ENCODE measurements around the gene RGPD3.

Gene RGPD3

DNA sequence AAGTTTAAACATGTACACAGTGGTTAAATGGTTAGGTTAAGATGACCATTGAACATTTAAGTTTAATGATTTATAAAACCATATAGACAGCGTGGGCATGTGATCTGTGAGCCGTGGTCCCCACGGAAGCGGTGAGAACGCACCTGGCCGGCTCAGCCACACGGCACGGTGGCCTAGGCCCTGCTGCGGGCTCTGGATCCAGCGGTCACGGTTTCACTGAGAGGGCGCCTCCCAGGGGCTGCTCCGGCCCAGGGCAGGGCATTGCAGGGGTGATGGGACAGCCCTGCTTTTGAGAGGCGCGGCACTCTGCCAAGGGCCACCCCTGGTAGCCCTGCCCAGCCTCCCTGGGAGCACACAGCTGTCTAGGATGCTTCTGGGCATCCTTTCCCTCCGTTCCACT is 124.9 kb downstream of the RGPD3 start:
- POLR2A ChIA-PET: no interaction called here
- no peaks in the 10 kb centered on the region for H3K4me1 ChIP-seq (ENCODE audit: control insufficient read depth, insufficient read depth, low read length)
- CTCF ChIA-PET: no interaction called here
- no peaks in the 10 kb centered on the region for H3K36me3 ChIP-seq (ENCODE audit: control insufficient read depth in 2 of 2, insufficient read depth in 1 of 2, low read length in 2 of 2)
- no peak overlapping the region for H3K4me3 ChIP-seq (ENCODE audit: low read depth, low read length)
- TF ChIP-seq, protein P1, sequence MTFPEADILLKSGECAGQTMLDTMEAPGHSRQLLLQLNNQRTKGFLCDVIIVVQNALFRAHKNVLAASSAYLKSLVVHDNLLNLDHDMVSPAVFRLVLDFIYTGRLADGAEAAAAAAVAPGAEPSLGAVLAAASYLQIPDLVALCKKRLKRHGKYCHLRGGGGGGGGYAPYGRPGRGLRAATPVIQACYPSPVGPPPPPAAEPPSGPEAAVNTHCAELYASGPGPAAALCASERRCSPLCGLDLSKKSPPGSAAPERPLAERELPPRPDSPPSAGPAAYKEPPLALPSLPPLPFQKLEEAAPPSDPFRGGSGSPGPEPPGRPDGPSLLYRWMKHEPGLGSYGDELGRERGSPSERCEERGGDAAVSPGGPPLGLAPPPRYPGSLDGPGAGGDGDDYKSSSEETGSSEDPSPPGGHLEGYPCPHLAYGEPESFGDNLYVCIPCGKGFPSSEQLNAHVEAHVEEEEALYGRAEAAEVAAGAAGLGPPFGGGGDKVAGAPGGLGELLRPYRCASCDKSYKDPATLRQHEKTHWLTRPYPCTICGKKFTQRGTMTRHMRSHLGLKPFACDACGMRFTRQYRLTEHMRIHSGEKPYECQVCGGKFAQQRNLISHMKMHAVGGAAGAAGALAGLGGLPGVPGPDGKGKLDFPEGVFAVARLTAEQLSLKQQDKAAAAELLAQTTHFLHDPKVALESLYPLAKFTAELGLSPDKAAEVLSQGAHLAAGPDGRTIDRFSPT (tag by site-specific recombination; IDR thresholded peaks at IDR 0.05): no peak
- TF ChIP-seq ZNF248 (tag by site-specific recombination; IDR thresholded peaks at IDR 0.05): no peak
- TF ChIP-seq, protein P2, sequence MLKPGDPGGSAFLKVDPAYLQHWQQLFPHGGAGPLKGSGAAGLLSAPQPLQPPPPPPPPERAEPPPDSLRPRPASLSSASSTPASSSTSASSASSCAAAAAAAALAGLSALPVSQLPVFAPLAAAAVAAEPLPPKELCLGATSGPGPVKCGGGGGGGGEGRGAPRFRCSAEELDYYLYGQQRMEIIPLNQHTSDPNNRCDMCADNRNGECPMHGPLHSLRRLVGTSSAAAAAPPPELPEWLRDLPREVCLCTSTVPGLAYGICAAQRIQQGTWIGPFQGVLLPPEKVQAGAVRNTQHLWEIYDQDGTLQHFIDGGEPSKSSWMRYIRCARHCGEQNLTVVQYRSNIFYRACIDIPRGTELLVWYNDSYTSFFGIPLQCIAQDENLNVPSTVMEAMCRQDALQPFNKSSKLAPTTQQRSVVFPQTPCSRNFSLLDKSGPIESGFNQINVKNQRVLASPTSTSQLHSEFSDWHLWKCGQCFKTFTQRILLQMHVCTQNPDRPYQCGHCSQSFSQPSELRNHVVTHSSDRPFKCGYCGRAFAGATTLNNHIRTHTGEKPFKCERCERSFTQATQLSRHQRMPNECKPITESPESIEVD (tag by site-specific recombination; IDR thresholded peaks at IDR 0.05): no peak
- no peak for TF ChIP-seq ZNF391 (tag by site-specific recombination; IDR thresholded peaks at IDR 0.05; ENCODE audit: borderline replicate concordance, low read depth)
- no peak for TF ChIP-seq ZNF26 (tag by site-specific recombination; IDR thresholded peaks at IDR 0.05)
- TF ChIP-seq PRDM4 (tag by site-specific recombination; IDR thresholded peaks at IDR 0.05): no peak
- no peak for TF ChIP-seq ZNF19 (tag by site-specific recombination; IDR thresholded peaks at IDR 0.05; ENCODE audit: low read depth)
- TF ChIP-seq, protein P3, sequence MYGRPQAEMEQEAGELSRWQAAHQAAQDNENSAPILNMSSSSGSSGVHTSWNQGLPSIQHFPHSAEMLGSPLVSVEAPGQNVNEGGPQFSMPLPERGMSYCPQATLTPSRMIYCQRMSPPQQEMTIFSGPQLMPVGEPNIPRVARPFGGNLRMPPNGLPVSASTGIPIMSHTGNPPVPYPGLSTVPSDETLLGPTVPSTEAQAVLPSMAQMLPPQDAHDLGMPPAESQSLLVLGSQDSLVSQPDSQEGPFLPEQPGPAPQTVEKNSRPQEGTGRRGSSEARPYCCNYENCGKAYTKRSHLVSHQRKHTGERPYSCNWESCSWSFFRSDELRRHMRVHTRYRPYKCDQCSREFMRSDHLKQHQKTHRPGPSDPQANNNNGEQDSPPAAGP (tag by site-specific recombination; IDR thresholded peaks at IDR 0.05): no peak
- TF ChIP-seq ZBTB1 (tag by site-specific recombination; IDR thresholded peaks at IDR 0.05): no peak
- TF ChIP-seq ZNF350 (tag by site-specific recombination; IDR thresholded peaks at IDR 0.05): no peak
- TF ChIP-seq ZNF302 (tag by site-specific recombination; IDR thresholded peaks at IDR 0.05; ENCODE audit: low read depth): no peak
- TF ChIP-seq SALL2 (tag by site-specific recombination; IDR thresholded peaks at IDR 0.05; ENCODE audit: borderline replicate concordance): no peak
- no peaks in the 10 kb centered on the region for H3K9me3 ChIP-seq (ENCODE audit: control insufficient read depth, insufficient read depth, low read depth, low read length)
- H3K27ac ChIP-seq (ENCODE audit: extremely low read depth, low read depth, low read length): no peak overlapping the region

GRCh38 chr2:106342831-106343251 is 125.4 kb downstream of the RGPD3 start:
- POLR2A ChIA-PET: no interaction called here
- 0 out of 2 replicates have a peak, but pooled peaks have one; percentile 10 for TF ChIP-seq ZBTB8A (tag by site-specific recombination; IDR thresholded peaks at IDR 0.05)
- no peak for TF ChIP-seq ZNF555 (tag by site-specific recombination; conservative IDR thresholded peaks at IDR 0.05)
- TF ChIP-seq SCRT1 (tag by site-specific recombination; IDR thresholded peaks at IDR 0.05; ENCODE audit: borderline replicate concordance): no peak
- TF ChIP-seq ELK4 (IDR thresholded peaks at IDR 0.05; ENCODE audit: borderline replicate concordance, low read depth, low read length): no peak
- TF ChIP-seq ZNF184 (tag by site-specific recombination; IDR thresholded peaks at IDR 0.05): no peak
- TF ChIP-seq IKZF3 (tag by site-specific recombination; IDR thresholded peaks at IDR 0.05): no peak
- TF ChIP-seq ZNF777 (tag by site-specific recombination; IDR thresholded peaks at IDR 0.05; ENCODE audit: borderline replicate concordance): no peak
- Histone ChIP-seq H3K27ac (ENCODE audit: extremely low read depth, low read depth, low read length) (no peak overlapping the region), H3K9me3 (ENCODE audit: control insufficient read depth, insufficient read depth, low read depth, low read length) (no peaks in the 10 kb centered on the region), H3K36me3 (ENCODE audit: control insufficient read depth in 2 of 2, insufficient read depth in 1 of 2, low read length in 2 of 2) (no peaks in the 10 kb centered on the region), H3K4me1 (ENCODE audit: control insufficient read depth, insufficient read depth, low read length) (no peaks in the 10 kb centered on the region), H3K4me3 (ENCODE audit: low read depth, low read length) (no peak overlapping the region)
- CTCF ChIA-PET: no interaction called here

Measured in HEK293 (cell line).